Omental fat pad (tissue), 4 donors: ENCODE results near the gene C19orf25. TPM values are rescaled to one million over a fixed set of nuclear protein-coding genes. Genes with fewer than 3 reads are reported as not detected.

Source experiments
- ATAC-seq: fragments of 150-250 bp; one replicate; pipeline ENCODE4 v1.9.1; 2016; ENCODE audit warnings: mild to moderate bottlenecking, moderate library complexity; ENCODE audit not compliant: low FRiP score
- DNase-seq: peaks from one replicate; pipeline ENCODE4 v3.0.0-alpha.2; 2019; ENCODE audit warnings: low spot score
- total RNA-seq, 4 donors: library from RNA; depleted of rRNA; stranded (reverse); fragments of >200 nt; gene quantifications; one replicate each; pipeline ENCODE4 v1.1.0, GENCODE V29; 2016
- TF ChIP-seq, protein P1 (sequence below), 3 donors: fragments of 450-650 bp; IDR thresholded peaks; one replicate each; pipeline ENCODE4 v1.5.1; 2016 to 2017; ENCODE audit warnings: antibody characterized with exemption in 3 of 3, mild to moderate bottlenecking in 3 of 3, moderate library complexity in 2 of 3

Gene C19orf25
- total RNA-seq, 4 donors from 2014 or later = 17.6 to 26.2 (median 20.6) TPM

DNA sequence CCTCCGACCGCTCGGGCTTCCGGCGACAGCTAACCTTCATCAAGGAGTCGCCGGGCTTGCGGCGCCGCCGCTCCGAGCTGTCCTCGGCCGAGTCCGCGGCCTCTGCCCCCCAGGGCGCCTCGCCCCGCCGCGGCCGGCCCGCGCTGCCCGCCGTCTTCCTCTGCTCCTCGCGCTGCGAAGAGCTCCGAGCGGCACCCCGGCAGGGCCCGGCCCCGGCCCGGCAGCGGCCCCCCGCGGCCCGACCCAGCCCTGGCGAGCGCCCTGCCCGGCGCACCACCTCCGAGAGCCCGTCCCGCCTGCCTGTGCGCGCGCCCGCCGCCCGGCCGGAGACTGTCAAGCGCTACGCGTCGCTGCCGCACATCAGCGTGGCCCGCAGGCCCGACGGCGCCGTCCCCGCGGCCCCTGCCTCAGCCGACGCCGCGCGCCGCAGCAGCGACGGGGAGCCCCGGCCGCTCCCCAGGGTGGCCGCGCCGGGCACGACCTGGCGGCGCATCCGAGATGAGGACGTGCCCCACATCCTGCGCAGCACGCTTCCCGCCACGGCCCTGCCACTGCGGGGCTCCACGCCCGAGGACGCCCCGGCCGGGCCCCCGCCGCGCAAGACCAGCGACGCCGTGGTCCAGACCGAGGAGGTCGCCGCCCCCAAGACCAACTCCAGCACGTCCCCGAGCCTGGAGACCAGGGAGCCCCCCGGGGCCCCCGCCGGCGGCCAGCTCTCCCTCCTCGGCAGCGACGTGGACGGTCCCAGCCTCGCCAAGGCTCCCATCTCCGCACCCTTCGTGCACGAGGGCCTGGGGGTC is 9.6 kb downstream of the C19orf25 start:
- DNase-seq (no peak), ATAC-seq (no peak)
- TF ChIP-seq, protein P1, sequence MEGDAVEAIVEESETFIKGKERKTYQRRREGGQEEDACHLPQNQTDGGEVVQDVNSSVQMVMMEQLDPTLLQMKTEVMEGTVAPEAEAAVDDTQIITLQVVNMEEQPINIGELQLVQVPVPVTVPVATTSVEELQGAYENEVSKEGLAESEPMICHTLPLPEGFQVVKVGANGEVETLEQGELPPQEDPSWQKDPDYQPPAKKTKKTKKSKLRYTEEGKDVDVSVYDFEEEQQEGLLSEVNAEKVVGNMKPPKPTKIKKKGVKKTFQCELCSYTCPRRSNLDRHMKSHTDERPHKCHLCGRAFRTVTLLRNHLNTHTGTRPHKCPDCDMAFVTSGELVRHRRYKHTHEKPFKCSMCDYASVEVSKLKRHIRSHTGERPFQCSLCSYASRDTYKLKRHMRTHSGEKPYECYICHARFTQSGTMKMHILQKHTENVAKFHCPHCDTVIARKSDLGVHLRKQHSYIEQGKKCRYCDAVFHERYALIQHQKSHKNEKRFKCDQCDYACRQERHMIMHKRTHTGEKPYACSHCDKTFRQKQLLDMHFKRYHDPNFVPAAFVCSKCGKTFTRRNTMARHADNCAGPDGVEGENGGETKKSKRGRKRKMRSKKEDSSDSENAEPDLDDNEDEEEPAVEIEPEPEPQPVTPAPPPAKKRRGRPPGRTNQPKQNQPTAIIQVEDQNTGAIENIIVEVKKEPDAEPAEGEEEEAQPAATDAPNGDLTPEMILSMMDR (IDR thresholded peaks at IDR 0.05) = no peak

DNA sequence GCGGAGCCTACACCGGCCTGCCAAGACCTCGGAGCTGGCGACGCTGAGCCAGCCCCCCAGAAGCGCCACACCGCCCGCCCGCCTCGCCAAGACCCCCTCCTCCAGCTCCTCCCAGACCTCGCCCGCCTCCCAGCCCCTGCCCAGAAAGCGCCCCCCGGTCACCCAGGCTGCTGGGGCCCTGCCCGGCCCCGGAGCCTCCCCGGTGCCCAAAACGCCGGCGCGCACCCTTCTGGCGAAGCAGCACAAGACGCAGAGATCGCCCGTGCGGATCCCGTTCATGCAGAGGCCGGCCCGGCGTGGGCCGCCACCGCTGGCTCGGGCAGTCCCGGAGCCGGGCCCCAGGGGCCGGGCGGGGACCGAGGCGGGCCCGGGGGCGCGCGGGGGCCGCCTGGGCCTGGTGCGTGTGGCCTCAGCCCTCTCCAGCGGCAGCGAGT is 10.2 kb downstream of the C19orf25 start:
- ATAC-seq (no peak), DNase-seq (no peak)
- TF ChIP-seq, protein P1 (IDR thresholded peaks at IDR 0.05) = no peak

DNA sequence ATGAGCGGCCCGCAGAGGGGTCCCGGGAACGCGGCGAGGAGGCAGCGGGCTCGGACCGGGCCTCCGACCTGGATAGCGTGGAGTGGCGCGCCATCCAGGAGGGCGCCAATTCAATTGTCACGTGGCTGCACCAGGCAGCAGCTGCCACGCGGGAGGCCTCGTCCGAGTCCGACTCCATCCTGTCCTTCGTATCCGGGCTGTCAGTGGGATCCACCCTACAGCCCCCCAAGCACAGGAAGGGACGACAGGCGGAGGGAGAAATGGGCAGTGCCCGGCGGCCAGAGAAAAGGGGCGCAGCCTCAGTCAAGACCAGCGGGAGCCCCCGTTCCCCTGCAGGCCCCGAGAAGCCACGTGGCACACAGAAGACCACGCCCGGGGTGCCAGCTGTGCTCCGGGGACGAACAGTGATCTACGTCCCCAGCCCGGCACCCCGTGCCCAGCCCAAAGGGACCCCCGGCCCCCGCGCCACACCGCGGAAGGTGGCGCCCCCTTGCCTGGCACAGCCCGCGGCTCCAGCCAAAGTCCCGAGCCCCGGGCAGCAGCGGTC is 10.7 kb downstream of the C19orf25 start:
- TF ChIP-seq, protein P1 (IDR thresholded peaks at IDR 0.05) = no peak
- DNase-seq (no peak), ATAC-seq (no peak)

DNA sequence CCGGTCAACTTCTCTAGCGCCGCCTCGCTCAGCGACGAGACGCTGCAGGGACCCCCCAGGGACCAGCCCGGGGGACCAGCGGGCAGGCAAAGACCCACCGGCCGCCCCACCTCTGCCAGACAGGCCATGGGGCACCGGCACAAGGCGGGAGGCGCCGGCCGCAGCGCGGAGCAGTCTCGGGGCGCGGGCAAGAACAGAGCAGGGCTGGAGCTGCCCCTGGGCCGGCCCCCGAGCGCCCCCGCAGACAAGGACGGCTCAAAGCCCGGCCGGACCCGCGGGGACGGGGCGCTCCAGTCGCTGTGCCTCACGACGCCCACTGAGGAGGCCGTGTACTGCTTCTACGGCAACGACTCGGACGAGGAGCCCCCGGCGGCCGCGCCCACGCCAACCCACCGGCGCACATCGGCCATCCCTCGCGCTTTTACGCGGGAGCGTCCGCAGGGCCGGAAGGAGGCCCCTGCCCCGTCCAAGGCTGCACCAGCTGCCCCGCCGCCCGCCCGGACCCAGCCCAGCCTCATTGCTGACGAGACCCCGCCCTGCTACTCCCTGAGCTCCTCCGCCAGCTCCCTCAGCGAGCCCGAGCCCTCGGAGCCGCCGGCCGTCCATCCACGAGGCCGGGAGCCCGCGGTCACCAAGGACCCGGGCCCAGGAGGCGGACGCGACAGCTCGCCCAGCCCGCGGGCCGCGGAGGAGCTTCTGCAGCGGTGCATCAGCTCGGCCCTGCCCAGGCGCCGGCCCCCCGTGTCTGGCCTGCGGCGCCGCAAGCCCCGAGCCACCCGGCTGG is 11.3 kb downstream of the C19orf25 start:
- TF ChIP-seq, protein P1 (IDR thresholded peaks at IDR 0.05) = no peak

DNA sequence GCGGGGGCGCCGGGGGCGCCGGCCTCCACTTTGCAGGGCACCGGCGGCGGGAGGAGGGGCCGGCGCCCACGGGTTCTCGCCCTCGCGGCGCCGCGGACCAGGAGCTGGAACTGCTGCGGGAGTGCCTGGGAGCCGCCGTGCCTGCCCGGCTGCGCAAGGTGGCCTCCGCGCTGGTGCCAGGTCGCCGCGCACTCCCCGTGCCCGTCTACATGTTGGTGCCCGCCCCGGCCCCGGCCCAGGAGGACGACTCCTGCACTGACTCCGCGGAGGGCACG is 11.9 kb downstream of the C19orf25 start:
- TF ChIP-seq, protein P1 (IDR thresholded peaks at IDR 0.05) = no peak
- ATAC-seq = no peak
- no peak for DNase-seq

More for the DNA sequence above, 11.3 kb downstream of the C19orf25 start:
- no peak for ATAC-seq
- no peak for DNase-seq

DNA sequence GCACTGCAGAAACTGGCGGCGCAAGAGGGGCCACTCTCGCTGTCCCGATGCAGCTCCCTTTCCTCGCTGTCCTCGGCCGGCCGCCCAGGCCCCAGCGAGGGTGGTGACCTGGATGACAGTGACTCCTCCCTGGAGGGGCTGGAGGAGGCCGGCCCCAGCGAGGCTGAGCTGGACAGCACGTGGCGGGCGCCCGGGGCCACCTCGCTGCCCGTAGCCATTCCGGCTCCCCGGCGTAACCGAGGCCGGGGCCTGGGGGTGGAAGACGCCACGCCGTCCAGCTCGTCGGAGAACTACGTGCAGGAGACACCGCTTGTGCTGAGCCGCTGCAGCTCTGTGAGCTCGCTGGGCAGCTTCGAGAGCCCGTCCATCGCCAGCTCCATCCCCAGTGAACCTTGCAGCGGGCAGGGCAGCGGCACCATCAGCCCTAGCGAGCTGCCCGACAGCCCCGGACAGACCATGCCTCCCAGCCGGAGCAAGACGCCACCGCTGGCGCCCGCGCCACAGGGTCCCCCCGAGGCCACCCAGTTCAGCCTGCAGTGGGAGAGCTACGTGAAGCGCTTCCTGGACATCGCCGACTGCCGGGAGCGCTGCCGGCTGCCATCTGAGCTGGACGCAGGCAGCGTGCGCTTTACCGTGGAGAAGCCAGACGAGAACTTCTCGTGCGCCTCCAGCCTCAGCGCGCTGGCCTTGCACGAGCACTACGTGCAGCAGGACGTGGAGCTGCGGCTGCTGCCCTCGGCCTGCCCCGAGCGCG is 12.4 kb downstream of the C19orf25 start:
- DNase-seq (no peak), ATAC-seq (no peak)
- TF ChIP-seq, protein P1 (IDR thresholded peaks at IDR 0.05) = no peak
